GM12864 (cell line): ENCODE data around the gene PDE4D.

Experiments used
- DNase-seq: peaks from one replicate; pipeline ENCODE4 v3.0.0-alpha.2; 2011; ENCODE audit warnings: low read depth
- H3K4me3 ChIP-seq: 2 replicates; pipeline ENCODE4 v1.5.1; 2011; ENCODE audit warnings: mild to moderate bottlenecking, low read depth, low read length, control low read depth
- TF ChIP-seq, protein P1 (sequence below): IDR thresholded peaks from 2 replicates; pipeline ENCODE4 v1.5.1; 2011; ENCODE audit warnings: low read depth, mild to moderate bottlenecking, moderate library complexity, low read length, control low read depth, inconsistent platforms; ENCODE audit errors: missing control alignments

The PDE4D gene

DNA sequence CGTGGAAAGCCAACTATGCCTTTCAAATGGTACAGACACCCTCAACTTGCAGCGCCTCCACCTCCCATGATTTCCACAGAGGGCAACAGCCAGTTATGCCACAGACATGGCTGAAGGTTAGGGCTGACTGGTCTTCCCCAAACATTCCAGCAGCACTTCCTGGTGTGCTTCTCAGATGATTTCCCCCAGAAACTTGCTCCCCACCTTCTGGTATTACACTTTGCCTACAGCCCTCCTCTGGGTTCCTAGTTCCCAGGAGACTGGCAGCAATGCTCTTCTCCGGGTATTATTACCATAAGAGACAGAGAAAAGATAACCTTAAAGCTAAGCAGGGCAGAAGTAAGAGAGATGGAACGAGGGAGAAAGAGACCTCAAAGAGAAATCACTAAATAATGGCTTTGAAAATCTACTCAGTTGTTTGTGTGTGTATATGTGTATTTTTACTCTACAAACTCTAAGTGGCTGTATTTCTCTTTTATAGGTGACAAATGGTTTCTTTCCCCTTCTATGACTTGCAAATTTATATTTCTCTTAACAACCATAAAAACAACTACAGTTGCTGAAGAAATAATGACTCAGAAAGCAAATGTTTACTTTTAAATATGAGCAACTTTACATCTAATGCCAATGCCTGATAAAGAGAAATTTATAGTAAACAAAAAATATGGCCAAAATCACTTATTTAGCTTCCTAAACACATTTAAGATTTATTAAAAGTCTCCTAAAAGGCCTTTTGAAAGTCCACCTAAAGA, 133.8 kb downstream of the PDE4D start:
- H3K4me3 ChIP-seq, result no peak overlapping the region
- TF ChIP-seq, protein P1, sequence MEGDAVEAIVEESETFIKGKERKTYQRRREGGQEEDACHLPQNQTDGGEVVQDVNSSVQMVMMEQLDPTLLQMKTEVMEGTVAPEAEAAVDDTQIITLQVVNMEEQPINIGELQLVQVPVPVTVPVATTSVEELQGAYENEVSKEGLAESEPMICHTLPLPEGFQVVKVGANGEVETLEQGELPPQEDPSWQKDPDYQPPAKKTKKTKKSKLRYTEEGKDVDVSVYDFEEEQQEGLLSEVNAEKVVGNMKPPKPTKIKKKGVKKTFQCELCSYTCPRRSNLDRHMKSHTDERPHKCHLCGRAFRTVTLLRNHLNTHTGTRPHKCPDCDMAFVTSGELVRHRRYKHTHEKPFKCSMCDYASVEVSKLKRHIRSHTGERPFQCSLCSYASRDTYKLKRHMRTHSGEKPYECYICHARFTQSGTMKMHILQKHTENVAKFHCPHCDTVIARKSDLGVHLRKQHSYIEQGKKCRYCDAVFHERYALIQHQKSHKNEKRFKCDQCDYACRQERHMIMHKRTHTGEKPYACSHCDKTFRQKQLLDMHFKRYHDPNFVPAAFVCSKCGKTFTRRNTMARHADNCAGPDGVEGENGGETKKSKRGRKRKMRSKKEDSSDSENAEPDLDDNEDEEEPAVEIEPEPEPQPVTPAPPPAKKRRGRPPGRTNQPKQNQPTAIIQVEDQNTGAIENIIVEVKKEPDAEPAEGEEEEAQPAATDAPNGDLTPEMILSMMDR, result no peak
- no peak for DNase-seq

DNA sequence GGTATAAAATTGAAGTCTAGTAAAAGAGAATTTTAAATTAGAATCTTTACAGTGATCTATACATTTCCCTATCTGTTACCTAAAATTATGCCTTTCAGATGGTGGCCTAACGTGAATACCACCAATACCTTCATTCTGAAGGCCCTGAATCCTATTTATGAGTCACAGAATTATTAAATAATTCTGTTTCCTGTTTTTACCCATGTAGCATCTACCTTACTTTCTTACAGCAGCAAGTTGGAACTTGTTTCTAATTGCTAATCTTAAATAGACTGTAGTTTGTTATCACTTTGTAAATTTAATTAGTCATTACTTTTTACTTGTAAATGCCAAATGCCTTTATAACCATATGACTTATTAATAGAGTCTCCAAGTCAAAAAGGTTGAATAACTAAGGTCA, 135.0 kb downstream of the PDE4D start:
- TF ChIP-seq, protein P1, result no peak
- no peak overlapping the region for H3K4me3 ChIP-seq
- no peak for DNase-seq

DNA sequence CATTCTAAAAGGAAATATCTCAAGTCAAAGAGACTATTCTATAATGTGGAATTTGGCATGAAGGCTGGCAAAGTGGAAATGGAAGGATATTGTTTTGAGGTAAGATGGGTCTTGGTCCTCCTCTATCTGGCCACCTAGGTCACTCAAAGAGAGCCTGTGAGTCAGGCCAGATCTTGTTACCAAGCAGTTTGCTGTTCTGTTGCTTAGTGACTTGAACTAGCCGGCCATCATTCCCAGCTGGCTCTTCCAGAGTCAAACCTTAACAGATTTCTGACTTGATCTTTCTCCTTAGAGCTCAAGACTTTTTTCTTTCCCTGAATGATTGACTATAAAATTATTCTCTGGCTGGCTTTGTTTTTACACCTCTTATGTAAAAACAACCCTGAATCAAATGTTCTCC, 136.1 kb downstream of the PDE4D start:
- TF ChIP-seq, protein P1, result no peak
- no peak for DNase-seq
- H3K4me3 ChIP-seq, result no peak overlapping the region

GRCh38 chr5:59756373-59757035, 137.0 kb downstream of the PDE4D start:
- H3K4me3 ChIP-seq, result no peak overlapping the region
- no peak for DNase-seq
- TF ChIP-seq, protein P1, result no peak

DNA sequence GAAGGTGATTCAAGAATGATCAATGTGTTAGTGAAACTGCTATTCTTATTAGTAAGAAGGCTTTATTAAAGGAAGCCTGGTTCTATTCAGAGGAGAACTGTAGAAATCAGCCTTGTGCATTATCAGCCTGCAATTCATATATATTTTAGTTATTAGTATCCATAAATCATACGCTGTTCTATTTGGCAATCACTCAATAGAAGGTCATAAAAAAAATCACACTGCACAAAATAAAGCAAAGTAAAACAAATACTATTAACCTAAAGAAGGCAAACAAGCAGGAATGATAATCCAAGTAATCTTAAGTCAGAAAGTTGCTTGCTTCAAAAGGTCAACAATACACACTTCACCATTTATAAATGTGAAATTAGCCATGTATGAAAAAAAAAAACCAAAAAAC, 138.1 kb downstream of the PDE4D start:
- DNase-seq, result no peak
- H3K4me3 ChIP-seq, result no peak overlapping the region
- TF ChIP-seq, protein P1, result no peak

DNA sequence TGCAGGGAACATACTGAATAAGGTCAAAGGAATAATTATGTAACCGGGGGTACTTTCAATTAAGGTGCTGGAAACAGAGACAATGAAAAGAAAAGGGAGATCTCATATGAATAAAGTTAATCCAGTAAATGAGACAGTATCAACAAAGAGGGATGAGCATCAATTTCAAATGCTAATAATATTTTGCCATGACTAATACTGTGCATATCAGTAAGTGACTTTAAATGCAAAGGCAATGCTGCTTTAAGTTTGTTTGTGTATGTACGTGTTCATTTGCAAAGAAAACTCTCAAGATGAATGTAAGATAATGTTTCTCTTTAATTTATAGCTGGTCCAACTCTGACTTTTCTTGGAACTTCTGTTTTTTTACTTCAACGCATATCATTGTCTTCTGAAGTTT, 139.9 kb downstream of the PDE4D start:
- no peak overlapping the region for H3K4me3 ChIP-seq
- DNase-seq, result no peak
- TF ChIP-seq, protein P1, result no peak
